Measurements from ENCODE around the gene RPL22.
A peak's percentile ranks its signal among the peaks of the same experiment; 100 is the strongest.
"Not testable (repeated sequence)": the region's sequence is repeated elsewhere in the genome, so short reads cannot be mapped to it uniquely, and the experiment has no call there.

The RPL22 gene

DNA sequence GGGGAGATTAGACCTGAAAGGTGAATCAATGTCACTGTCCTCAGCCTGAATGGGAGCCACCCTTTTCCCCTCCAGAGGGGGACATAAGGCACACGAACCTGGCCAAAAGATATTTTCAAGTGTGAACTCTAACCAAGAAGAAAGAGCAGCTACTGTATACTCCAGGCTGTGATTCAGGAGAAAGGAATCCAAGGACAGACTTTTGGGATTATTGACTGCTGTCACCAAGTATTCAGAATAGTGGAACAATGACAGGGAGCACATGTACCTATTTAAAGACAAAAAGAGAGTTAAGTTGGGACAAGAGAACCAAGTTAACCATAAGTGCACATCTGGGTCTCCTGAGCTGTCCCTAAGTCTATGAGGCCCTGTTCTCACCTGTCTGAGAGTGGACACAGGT is 34.0 kb upstream of the RPL22 start:
- no peak for DNase-seq

- no peak for DNase-seq
Measured at GRCh38 chr1:6225651-6226050, 26.3 kb upstream of the RPL22 start.

- DNase-seq, result no peak
Measured at GRCh38 chr1:6224718-6225117, 25.3 kb upstream of the RPL22 start.

DNA sequence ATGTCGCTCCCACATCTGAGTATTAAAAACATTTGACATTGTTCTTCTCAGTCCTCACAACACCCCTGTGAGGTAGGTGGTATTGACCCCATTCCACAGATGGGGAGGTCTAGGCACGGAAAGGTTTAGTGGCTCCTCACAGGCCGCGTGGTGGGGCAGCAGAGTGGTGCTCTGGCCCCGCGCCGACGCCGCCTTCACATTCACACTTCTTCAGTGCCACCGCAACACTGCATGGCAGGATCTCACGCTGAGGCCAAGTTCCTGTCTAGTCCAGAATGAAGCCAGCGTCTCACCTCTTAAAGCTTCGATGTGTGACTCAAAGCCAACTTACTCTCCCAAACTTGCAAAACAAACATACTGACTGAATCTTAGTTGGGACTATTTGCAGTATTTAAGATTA is 24.2 kb upstream of the RPL22 start:
- DNase-seq, result no peak

DNA sequence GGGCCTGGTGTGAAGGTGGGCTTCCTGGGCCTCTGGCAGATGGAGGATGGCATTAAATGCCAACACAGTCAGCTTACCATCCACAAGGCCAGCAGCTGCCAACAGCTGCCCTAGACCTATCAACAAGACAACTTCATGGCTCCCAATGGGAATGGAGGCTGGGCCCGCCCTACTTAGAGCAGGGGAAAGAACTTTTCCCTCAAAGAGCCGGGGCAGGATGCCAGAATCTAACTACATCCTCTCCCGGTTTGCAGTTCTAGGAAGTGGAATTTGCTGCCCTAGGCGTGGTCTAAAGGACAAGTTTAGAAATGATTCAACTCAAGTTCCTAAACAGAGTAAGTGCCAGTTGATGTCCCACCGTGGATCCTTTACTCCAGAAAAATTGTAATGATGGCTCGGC is 23.2 kb upstream of the RPL22 start:
- DNase-seq, result peak; percentile 57

- DNase-seq, result no peak
Measured at GRCh38 chr1:6221210-6221784, 21.9 kb upstream of the RPL22 start.

DNA sequence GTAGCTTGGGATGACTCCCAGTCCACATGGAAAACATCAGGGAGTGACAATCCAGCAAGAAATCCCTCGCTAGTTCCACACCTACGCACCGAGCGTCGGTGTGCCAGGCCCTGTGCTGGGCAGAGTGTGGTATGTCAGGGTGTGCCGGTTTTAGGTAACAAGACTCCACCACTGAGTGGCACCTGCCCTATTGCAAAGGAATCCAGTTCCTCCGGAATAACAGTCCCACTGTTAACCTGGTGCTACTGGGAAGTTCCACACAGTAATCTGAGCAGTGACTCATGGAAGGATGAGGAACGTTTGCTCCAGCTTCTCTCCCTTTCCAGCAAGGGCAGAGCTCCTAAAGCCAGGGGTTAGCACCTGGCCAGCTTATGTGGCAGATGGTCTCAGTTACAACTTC is 20.8 kb upstream of the RPL22 start:
- no peak for DNase-seq

DNA sequence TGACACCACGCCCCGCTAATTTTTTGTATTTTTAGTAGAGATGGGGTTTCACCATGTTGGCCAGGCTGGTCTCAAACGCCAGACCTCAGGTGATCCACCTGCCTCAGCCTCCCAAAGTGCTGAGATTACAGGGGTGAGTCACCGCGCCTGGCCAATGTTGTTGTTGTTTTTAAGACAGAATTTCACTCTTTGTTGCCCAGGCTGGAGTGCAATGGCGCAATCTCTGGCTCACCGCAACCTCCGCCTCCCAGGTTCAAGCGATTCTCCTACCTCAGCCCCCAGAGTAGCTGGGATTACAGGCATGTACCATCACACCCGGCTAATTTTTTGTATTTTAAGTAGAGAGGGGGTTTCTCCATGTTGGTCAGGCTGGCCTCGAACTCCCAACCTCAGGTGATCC is 20.2 kb upstream of the RPL22 start:
- not testable (repeated sequence) for DNase-seq

DNA sequence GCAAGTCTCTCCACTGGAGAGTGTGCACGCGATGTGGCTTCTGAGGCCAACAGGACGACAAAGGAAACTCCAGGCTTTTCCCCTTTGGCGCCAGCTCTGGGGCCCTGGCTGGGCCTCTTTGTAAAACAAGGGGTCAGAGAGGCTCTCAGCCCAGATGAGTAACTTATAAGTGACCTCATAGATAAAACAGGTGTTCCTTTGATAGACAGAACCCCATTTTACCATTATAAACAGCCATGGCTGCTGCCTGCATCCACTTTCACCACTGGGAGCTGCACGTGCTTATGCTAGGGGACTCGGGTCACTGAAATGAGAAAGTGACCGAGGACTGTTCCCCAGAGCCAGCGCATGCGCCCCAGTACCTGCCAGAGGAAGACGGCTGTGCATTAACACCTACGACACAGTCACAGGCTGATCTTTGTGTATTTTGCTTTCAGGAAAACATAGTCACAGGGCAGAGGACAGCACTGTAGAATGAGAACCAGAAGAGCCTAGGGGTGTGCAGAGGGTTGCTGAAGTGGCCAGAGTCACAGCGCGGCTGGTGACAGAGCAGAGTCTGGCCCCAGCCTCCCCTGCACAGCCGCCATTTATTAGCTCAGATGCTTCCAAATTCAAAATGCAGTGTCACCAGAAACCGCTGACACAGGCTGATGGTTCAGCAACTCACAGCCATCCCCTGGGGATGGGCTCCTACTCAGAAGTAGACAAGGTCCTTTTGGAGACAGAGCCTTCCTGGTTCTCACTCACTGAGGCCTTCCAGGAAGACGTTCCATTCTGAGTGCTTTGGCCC is 19.2 kb upstream of the RPL22 start:
- no peak for DNase-seq

GRCh38 chr1:6212193-6212959 is 13.0 kb upstream of the RPL22 start:
- DNase-seq, result no peak

DNA sequence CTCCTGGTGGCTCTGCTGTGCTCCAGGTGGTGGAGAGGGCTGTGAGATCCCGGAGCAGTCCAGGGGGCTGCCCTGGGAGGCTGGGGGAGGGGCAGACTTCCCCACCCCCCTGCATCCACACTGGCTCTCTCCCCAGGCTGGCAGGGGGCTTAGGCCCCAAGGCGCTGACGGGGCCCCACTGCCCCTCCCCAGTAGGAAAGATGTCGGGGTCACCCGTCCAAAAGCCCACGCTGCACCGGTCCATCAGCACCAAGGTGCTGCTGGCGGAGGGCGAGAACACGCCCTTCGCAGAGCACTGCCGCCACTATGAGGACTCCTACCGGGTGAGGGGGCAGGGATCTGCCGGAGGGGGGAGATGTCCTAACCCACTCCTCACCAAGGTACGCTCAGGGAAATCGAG is 12.3 kb upstream of the RPL22 start:
- DNase-seq, result no peak

- DNase-seq, result no peak
Measured at GRCh38 chr1:6210591-6211355, 11.4 kb upstream of the RPL22 start.

- no peak for DNase-seq
Measured at GRCh38 chr1:6209661-6210580, 10.5 kb upstream of the RPL22 start.

GRCh38 chr1:6208723-6209660 is 9.6 kb upstream of the RPL22 start:
- peak; percentile 57 for DNase-seq

DNA sequence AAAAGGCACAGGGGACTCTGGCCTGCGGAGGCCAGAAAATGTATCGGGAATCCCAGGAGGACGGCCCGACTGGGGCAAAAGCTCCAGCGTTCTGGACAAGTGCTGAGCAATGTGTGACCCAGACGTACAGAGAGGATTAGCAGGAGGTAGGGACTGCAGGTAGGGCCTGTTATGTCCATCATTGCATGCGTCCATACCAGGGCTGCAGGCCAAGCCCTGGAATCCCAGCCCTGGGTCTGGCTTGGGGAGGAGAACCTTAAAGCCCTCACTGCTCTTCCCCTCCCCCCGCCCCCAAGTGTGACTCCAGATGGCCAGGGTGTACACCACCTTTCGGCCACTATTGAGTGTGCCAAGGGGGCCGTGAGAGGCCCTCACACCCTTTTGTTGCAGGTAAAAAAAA is 8.5 kb upstream of the RPL22 start:
- no peak for DNase-seq

- DNase-seq, result no peak
Measured at GRCh38 chr1:6207075-6207885, 7.9 kb upstream of the RPL22 start.

DNA sequence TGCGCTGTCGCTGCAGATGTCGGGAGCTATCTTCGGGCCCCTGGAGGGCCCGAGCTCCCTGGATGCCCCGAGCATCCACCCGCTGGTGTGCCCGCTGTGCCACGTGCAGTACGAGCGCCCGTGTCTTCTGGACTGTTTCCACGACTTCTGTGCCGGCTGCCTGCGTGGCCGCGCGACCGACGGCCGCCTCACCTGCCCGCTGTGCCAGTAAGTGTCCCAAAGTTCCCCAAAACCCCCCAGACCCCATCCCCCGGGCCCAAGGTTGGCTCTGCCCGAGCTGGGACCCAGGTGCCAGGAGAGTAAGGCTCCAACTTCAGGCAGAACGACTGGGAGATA is 7.1 kb upstream of the RPL22 start:
- DNase-seq, result no peak

- peak; percentile 63 for DNase-seq
Measured at GRCh38 chr1:6205849-6206519, 6.6 kb upstream of the RPL22 start, which contains the start of gene RNF207. RNF207 (plus strand) TSS chr1:6206119; CDS start chr1:6206536, 417 bp downstream.

- no peak for DNase-seq
Measured at GRCh38 chr1:6202256-6202655, 2.9 kb upstream of the RPL22 start.

Data from fibroblast of skin of scalp (primary cell).